GM12878 (cell line): ENCODE measurements around the gene LMF2. TPM values are rescaled to one million over a fixed set of nuclear protein-coding genes. Genes with fewer than 3 reads are reported as not detected.

Experiments
- ATAC-seq: fragments of 200-7000 bp; cut with Tn5 transposase; 3 replicates; pipeline ENCODE4 v1.9.1; 2020; ENCODE audit warnings: mild to moderate bottlenecking, moderate library complexity
- BruUV-seq: library from RNA; stranded (reverse); fragments of 400-500 nt; replicated peaks from 2 replicates; lab custom pipeline; 2021; lab: Mats Ljungman, UMichigan
- CTCF ChIA-PET: fragments of 300-600 bp; sonication (Branson Sonifier 250); formaldehyde crosslinking; extraction: SDS; loops from one replicate; lab custom pipeline; 2021; ENCODE audit warnings: inconsistent platforms; lab: Yijun Ruan, JAX
- POLR2A ChIA-PET: fragments of 350-600 bp; formaldehyde crosslinking; extraction: SDS; loops from one replicate; lab custom pipeline; 2021; ENCODE audit warnings: inconsistent platforms; lab: Charles Lee
- RAD21 ChIA-PET: fragments of 300-600 bp; sonication (Branson Sonifier 250); formaldehyde crosslinking; loops from one replicate; lab custom pipeline; 2023; ENCODE audit warnings: antibody characterized with exemption; ENCODE audit not compliant: unreplicated experiment; lab: Charles Lee
- SMC1A ChIA-PET: fragments of 300-600 bp; sonication (Branson Sonifier 250); formaldehyde crosslinking; loops from one replicate; lab custom pipeline; 2023; ENCODE audit not compliant: unreplicated experiment, uncharacterized antibody; lab: Charles Lee
- DNase-seq: peaks from one replicate; pipeline ENCODE4 v3.0.0-alpha.2; 2011; ENCODE audit warnings: low read depth, low spot score
- FAIRE-seq: peaks from 3 replicates; lab custom pipeline; 2011; peaks lifted over from hg19 to GRCh38; lab: Jason Lieb, UNC
- H2AFZ ChIP-seq: 2 replicates; pipeline ENCODE4 v1.6.0; 2011; ENCODE audit warnings: low read depth, low read length, control low read depth; ENCODE audit not compliant: control insufficient read depth
- H3K27ac ChIP-seq: 2 replicates; pipeline ENCODE4 v1.5.1; 2011; ENCODE audit warnings: control low read depth; ENCODE audit not compliant: control insufficient read depth, insufficient read depth
- H3K27me3 ChIP-seq, 2 experiments: replicated peaks in 1 of 2; 2 replicates each; pipeline versions ENCODE4 v1.6.0 to v1.6.1; 2011; ENCODE audit warnings: low read length in 1 of 2; ENCODE audit not compliant: control insufficient read depth in 2 of 2, insufficient read depth in 2 of 2
- H3K36me3 ChIP-seq, 2 experiments: 2 replicates each; pipeline ENCODE4 v1.5.1; 2011; ENCODE audit warnings: low read length in 1 of 2; ENCODE audit not compliant: control insufficient read depth in 2 of 2, insufficient read depth in 2 of 2
- H3K4me1 ChIP-seq: 2 replicates; pipeline ENCODE4 v1.6.1; 2011; ENCODE audit warnings: mild to moderate bottlenecking, low read length, moderate library complexity, mixed read lengths; ENCODE audit not compliant: control insufficient read depth, insufficient read depth
- H3K4me2 ChIP-seq: 2 replicates; pipeline ENCODE4 v1.6.0; 2011; ENCODE audit warnings: control low read depth; ENCODE audit not compliant: control insufficient read depth, insufficient read depth
- H3K4me3 ChIP-seq: fragments of 200-600 bp; sonication (generic); 2 replicates; pipeline ENCODE4 v1.5.1; 2016
- H3K79me2 ChIP-seq: 2 replicates; pipeline ENCODE4 v1.6.0; 2011; ENCODE audit warnings: low read length; ENCODE audit not compliant: control insufficient read depth, insufficient read depth
- H3K9ac ChIP-seq: 2 replicates; pipeline ENCODE4 v1.8.0; 2011; ENCODE audit warnings: low read length, control low read depth, mixed read lengths; ENCODE audit not compliant: control insufficient read depth, insufficient read depth
- H3K9me3 ChIP-seq: replicated peaks from 3 replicates; pipeline ENCODE4 v1.5.1; 2011; ENCODE audit warnings: mild to moderate bottlenecking, low read length; ENCODE audit not compliant: control insufficient read depth, insufficient read depth
- H4K20me1 ChIP-seq: 2 replicates; pipeline ENCODE4 v1.6.0; 2011; ENCODE audit not compliant: control insufficient read depth, insufficient read depth
- MYB ChIP-seq: fragments of 150-350 bp; IDR thresholded peaks from 2 replicates; pipeline ENCODE4 v1.6.1; 2014; ENCODE audit warnings: mild to moderate bottlenecking, low read depth, low read length, borderline replicate concordance
- SRF ChIP-seq, 2 experiments: IDR thresholded peaks; 2 replicates each; pipeline ENCODE4 v1.6.1; 2011; ENCODE audit warnings: low read depth in 2 of 2, low read length in 2 of 2, mild to moderate bottlenecking in 1 of 2, moderate library complexity in 1 of 2
- ZNF592 ChIP-seq: fragments of 450-650 bp; IDR thresholded peaks from 2 replicates; pipeline ENCODE4 v1.6.1; 2017; ENCODE audit warnings: mild to moderate bottlenecking, moderate library complexity
- WGBS: methylation state at CpG from one replicate; pipeline ENCODE4 v1.1.6; 2016; ENCODE audit warnings: low lambda C conversion rate; ENCODE audit not compliant: insufficient replicate concordance, insufficient coverage; ENCODE audit errors: missing lambda C conversion rate; 5-methylcytosine and 5-hydroxymethylcytosine counted together
- in situ Hi-C: fragments of 300-500 bp; cut with MboI; formaldehyde crosslinking; loops from 9 replicates; pipeline ENCODE4 v1.14.3; 2018; ENCODE audit warnings: mixed read lengths
- intact Hi-C: fragments of 100-400 bp; cut with micrococcal nuclease; formaldehyde crosslinking; loops from one replicate; pipeline ENCODE4 v1.14.2; 2022; ENCODE audit not compliant: unreplicated experiment
- polyA plus RNA-seq, 11 experiments: library from polyadenylated mRNA; depleted of rRNA in 4 of 11; unstranded in 6 of 11; stranded (reverse) in 5 of 11; fragments of >200 nt; fragmentation: Nextera tagmentation in 4 of 11; fragmentation: Illumina TruSeq in 1 of 11; extraction: Ambion mirVana in 4 of 11; extraction: Trizol in 1 of 11; gene quantifications; 1 replicate in 1 of 11; 2 replicates in 10 of 11; pipeline versions ENCODE4 v1.2.1 to v1.2.3, GENCODE V29; 2011 to 2016; ENCODE audit warnings: inconsistent platforms in 2 of 11, missing spikeins in 2 of 11, low read depth in 1 of 11
- total RNA-seq, 4 experiments: library from RNA; depleted of rRNA in 3 of 4; stranded (reverse); fragments of >200 nt in 3 of 4; fragmentation: Illumina TruSeq in 1 of 4; extraction: Trizol in 1 of 4; gene quantifications; 2 replicates each; pipeline versions ENCODE4 v1.2.1 to v1.2.3, GENCODE V29; 2013 to 2021

The LMF2 gene
- total and polyA plus RNA-seq, 10 of the 15 experiments (the other 5 are each of a cell fraction or from before 2014, with no cell fraction given): 0.08 to 57.5 (median 21.2) TPM

GRCh38 chr22:50500452-50500851 lies 7.0 kb downstream of the LMF2 start:
- no peak for ATAC-seq
- no peaks in the 10 kb centered on the region for H3K9me3 ChIP-seq
- CTCF ChIA-PET: interaction anchor here (1.4 to 4.8 kb wide), 2 partner anchors 10 to 120 kb away, joined by 3 to 28 read pairs; no protein-coding TSS in a partner anchor
- POLR2A ChIA-PET: no interaction called here
- RAD21 ChIA-PET: interaction anchor here (1.2 kb wide), 1 partner anchor 120 kb away, joined by 3 read pairs; no protein-coding TSS in a partner anchor
- no peak overlapping the region for H3K9ac ChIP-seq
- no peaks in the 10 kb centered on the region for H4K20me1 ChIP-seq
- peaks cover under 1 to 8% of the 10 kb centered on the region in 2 experiments; a peak in 3 of 4 replicates for H3K36me3 ChIP-seq
- SMC1A ChIA-PET: no interaction called here
- no peaks in the 10 kb centered on the region; the same call in 1 of the 2 replicates for H3K4me1 ChIP-seq
- BruUV-seq: no TSS peak
- H3K4me3 ChIP-seq: no peak overlapping the region
- H3K79me2 ChIP-seq: no peaks in the 10 kb centered on the region
- no peaks in the 10 kb centered on the region for H3K27me3 ChIP-seq
- no peak overlapping the region for H3K4me2 ChIP-seq
- no peak for FAIRE-seq
- H3K27ac ChIP-seq: no peak overlapping the region
- 96% methylated on average over 12 of the region's 12 CpGs for WGBS
- no peak for TF ChIP-seq MYB
- TF ChIP-seq ZNF592: no peak
- TF ChIP-seq SRF (IDR thresholded peaks at IDR 0.05; ENCODE audit: low read depth in 2 of 2, low read length in 2 of 2): no peak
- in situ Hi-C loops: no loop called here
- no peak for DNase-seq
- H2AFZ ChIP-seq: no peak overlapping the region
- intact Hi-C loops: no loop called here
